SK-N-SH (cell line): Measurements from ENCODE around the gene FMO3.

Source experiments
- CTCF ChIP-seq: fragments of 200-600 bp; sonication (generic); IDR thresholded peaks from 2 replicates; pipeline ENCODE4 v1.6.1; 2017; ENCODE audit warnings: antibody characterized with exemption, mild to moderate bottlenecking, moderate library complexity
- FOXM1 ChIP-seq: IDR thresholded peaks from 2 replicates; pipeline ENCODE4 v1.4.0; 2012; ENCODE audit warnings: low read depth, mild to moderate bottlenecking
- MAX ChIP-seq: IDR thresholded peaks from 2 replicates; pipeline ENCODE4 v1.4.0; 2012; ENCODE audit warnings: low read depth
- MEF2A ChIP-seq: IDR thresholded peaks from 2 replicates; pipeline ENCODE4 v1.4.0; 2012; ENCODE audit warnings: low read depth, borderline replicate concordance
- NRF1 ChIP-seq: IDR thresholded peaks from 2 replicates; pipeline ENCODE4 v1.6.1; 2012; ENCODE audit warnings: low read depth, mild to moderate bottlenecking, low read length
- RAD21 ChIP-seq: IDR thresholded peaks from 2 replicates; pipeline ENCODE4 v1.6.1; 2012; ENCODE audit warnings: mild to moderate bottlenecking, low read length
- SMC3 ChIP-seq: IDR thresholded peaks from 2 replicates; pipeline ENCODE4 v1.6.1; 2012; ENCODE audit warnings: low read depth, low read length, improper control_type of control experiment

- no peak for TF ChIP-seq CTCF
- no peak for TF ChIP-seq MEF2A
- no peak for TF ChIP-seq NRF1
- TF ChIP-seq RAD21, result no peak
- no peak for TF ChIP-seq FOXM1
- no peak for TF ChIP-seq SMC3
- TF ChIP-seq MAX, result no peak
Observed at GRCh38 chr1:171160639-171161354, 70.1 kb downstream of the FMO3 start.
